Measurements from ENCODE around the gene TXNL4A. TPM values are rescaled to one million over a fixed set of nuclear protein-coding genes. Genes with fewer than 3 reads are reported as not detected.

TXNL4A gene
- total RNA-seq, 1 experiment from 2014 or later = 416 TPM

- Histone ChIP-seq H3K4me3 (ENCODE audit: low read depth in 2 of 2, low read length in 2 of 2) (no peak overlapping the region), H3K4me1 (ENCODE audit: control insufficient read depth, insufficient read depth, low read length) (peaks cover 23% of the 10 kb centered on the region), H3K36me3 (ENCODE audit: control insufficient read depth, insufficient read depth, low read length) (no peaks in the 10 kb centered on the region; the same call in 1 of the 2 replicates), H3K27me3 (ENCODE audit: control insufficient read depth, insufficient read depth, low read length) (no peaks in the 10 kb centered on the region), H3K9me3 (ENCODE audit: control insufficient read depth, insufficient read depth, low read depth, low read length) (no peaks in the 10 kb centered on the region), H3K27ac (ENCODE audit: low read length) (peak overlapping the region; percentile 10; the same call in 1 of the 2 replicates)
- DNase-seq (ENCODE audit: low read depth, low spot score) (no peak), ATAC-seq (no peak)
- CTCF ChIA-PET = interaction anchor here (0.6 kb wide), 1 partner anchor 77 kb away, joined by 3 read pairs; no protein-coding TSS in a partner anchor
- TF ChIP-seq SIN3A (IDR thresholded peaks at IDR 0.05; ENCODE audit: borderline replicate concordance, insufficient read depth, low read depth, low read length) (no peak), POLR2AphosphoS5 (IDR thresholded peaks at IDR 0.05; ENCODE audit: low read depth, low read length) (no peak), TCF7L2 (IDR thresholded peaks at IDR 0.05; ENCODE audit: low read depth, low read length) (no peak)
- TF ChIP-seq, protein P1, sequence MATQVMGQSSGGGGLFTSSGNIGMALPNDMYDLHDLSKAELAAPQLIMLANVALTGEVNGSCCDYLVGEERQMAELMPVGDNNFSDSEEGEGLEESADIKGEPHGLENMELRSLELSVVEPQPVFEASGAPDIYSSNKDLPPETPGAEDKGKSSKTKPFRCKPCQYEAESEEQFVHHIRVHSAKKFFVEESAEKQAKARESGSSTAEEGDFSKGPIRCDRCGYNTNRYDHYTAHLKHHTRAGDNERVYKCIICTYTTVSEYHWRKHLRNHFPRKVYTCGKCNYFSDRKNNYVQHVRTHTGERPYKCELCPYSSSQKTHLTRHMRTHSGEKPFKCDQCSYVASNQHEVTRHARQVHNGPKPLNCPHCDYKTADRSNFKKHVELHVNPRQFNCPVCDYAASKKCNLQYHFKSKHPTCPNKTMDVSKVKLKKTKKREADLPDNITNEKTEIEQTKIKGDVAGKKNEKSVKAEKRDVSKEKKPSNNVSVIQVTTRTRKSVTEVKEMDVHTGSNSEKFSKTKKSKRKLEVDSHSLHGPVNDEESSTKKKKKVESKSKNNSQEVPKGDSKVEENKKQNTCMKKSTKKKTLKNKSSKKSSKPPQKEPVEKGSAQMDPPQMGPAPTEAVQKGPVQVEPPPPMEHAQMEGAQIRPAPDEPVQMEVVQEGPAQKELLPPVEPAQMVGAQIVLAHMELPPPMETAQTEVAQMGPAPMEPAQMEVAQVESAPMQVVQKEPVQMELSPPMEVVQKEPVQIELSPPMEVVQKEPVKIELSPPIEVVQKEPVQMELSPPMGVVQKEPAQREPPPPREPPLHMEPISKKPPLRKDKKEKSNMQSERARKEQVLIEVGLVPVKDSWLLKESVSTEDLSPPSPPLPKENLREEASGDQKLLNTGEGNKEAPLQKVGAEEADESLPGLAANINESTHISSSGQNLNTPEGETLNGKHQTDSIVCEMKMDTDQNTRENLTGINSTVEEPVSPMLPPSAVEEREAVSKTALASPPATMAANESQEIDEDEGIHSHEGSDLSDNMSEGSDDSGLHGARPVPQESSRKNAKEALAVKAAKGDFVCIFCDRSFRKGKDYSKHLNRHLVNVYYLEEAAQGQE (IDR thresholded peaks at IDR 0.05; ENCODE audit: insufficient read depth in 1 of 2, low read depth in 2 of 2, low read length in 1 of 2) = no peak
- TF ChIP-seq, protein P2, sequence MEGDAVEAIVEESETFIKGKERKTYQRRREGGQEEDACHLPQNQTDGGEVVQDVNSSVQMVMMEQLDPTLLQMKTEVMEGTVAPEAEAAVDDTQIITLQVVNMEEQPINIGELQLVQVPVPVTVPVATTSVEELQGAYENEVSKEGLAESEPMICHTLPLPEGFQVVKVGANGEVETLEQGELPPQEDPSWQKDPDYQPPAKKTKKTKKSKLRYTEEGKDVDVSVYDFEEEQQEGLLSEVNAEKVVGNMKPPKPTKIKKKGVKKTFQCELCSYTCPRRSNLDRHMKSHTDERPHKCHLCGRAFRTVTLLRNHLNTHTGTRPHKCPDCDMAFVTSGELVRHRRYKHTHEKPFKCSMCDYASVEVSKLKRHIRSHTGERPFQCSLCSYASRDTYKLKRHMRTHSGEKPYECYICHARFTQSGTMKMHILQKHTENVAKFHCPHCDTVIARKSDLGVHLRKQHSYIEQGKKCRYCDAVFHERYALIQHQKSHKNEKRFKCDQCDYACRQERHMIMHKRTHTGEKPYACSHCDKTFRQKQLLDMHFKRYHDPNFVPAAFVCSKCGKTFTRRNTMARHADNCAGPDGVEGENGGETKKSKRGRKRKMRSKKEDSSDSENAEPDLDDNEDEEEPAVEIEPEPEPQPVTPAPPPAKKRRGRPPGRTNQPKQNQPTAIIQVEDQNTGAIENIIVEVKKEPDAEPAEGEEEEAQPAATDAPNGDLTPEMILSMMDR (IDR thresholded peaks at IDR 0.05) = no peak
- intact Hi-C loops (cut with micrococcal nuclease; ENCODE audit: unreplicated experiment) = no loop called here
- in situ Hi-C loops (cut with HindIII; ENCODE audit: low pct_unique_long_range_greater_than_20kb, low sequenced_read_pairs) = no loop called here
- BruUV-seq (replicated peaks) = no TSS peak
- POLR2A ChIA-PET = no interaction called here
Observed at GRCh38 chr18:79944746-79945117, 43.6 kb downstream of the TXNL4A start.

DNA sequence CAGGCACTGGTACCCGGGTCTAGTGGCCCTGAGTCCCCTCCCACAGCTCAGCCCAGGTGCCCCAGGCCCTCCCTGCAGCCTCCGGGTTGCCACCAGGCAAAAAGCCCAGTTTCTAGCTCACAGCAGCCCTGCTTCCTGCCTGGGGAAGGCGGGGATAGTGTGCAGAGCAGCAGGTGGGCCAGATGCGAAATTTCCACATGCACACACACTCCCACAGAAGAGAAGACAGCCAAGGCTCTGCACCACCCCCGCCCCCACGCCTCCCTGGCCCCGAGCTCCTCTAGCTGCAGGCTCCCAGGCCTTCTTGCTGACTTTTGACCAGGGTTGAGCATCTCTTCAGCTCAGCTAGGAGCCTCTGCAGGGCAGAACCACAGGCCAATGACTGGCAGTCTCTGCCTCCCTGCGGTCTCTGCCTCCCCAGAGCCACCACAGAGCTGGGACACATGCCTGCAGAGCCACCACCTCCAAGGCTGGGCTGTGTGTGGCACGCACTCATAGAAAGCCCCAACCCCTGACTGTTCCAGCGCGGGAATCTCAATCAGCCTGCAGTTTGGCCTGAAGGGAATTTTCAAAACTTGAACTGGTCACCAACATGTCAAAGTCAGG lies 44.1 kb downstream of the TXNL4A start:
- intact Hi-C loops (cut with micrococcal nuclease; ENCODE audit: unreplicated experiment) = no loop called here
- H3K4me1 ChIP-seq (ENCODE audit: control insufficient read depth, insufficient read depth, low read length) = peaks cover 22% of the 10 kb centered on the region
- BruUV-seq (replicated peaks) = no TSS peak
- POLR2A ChIA-PET = no interaction called here
- H3K4me3 ChIP-seq (ENCODE audit: low read depth in 2 of 2, low read length in 2 of 2) = no peak overlapping the region
- DNase-seq (ENCODE audit: low read depth, low spot score) = no peak
- no peaks in the 10 kb centered on the region for H3K27me3 ChIP-seq (ENCODE audit: control insufficient read depth, insufficient read depth, low read length)
- H3K27ac ChIP-seq (ENCODE audit: low read length) = no peak overlapping the region
- CTCF ChIA-PET = interaction anchor here (0.6 kb wide), 1 partner anchor 77 kb away, joined by 3 read pairs; no protein-coding TSS in a partner anchor
- H3K36me3 ChIP-seq (ENCODE audit: control insufficient read depth, insufficient read depth, low read length) = no peaks in the 10 kb centered on the region; the same call in 1 of the 2 replicates
- ATAC-seq = peak; percentile 46
- no peaks in the 10 kb centered on the region for H3K9me3 ChIP-seq (ENCODE audit: control insufficient read depth, insufficient read depth, low read depth, low read length)
- TF ChIP-seq SIN3A (IDR thresholded peaks at IDR 0.05; ENCODE audit: borderline replicate concordance, insufficient read depth, low read depth, low read length) = no peak
- TF ChIP-seq, protein P1 (IDR thresholded peaks at IDR 0.05; ENCODE audit: insufficient read depth in 1 of 2, low read depth in 2 of 2, low read length in 1 of 2) = no peak
- TF ChIP-seq TCF7L2 (IDR thresholded peaks at IDR 0.05; ENCODE audit: low read depth, low read length) = no peak
- TF ChIP-seq, protein P2 (IDR thresholded peaks at IDR 0.05) = no peak
- TF ChIP-seq POLR2AphosphoS5 (IDR thresholded peaks at IDR 0.05; ENCODE audit: low read depth, low read length) = no peak
- in situ Hi-C loops (cut with HindIII; ENCODE audit: low pct_unique_long_range_greater_than_20kb, low sequenced_read_pairs) = no loop called here
